Measurements from ENCODE around the gene CCDC33.
"Not testable (repeated sequence)": the region's sequence is repeated elsewhere in the genome, so short reads cannot be mapped to it uniquely, and the experiment has no call there.

Gene CCDC33

DNA sequence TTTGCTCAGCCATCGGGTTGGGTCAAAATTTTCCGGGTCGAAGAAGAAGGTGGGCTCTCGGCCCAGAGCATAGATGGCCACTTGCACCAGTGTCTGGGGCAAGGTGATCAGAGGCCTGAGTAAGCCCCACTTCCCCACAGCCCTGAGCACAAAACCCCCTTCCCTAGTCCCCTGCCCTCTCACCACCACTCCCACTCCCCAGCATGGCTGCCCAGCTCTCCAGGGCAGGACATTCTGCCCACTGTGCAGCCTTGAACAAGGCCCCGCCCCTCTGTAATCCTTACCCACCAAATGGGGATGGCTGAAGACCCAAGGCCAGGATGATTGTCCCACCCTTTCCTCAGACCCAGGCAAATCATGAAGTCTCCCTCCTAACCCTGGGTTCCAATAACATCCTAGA lies 102.5 kb downstream of the CCDC33 start:
- DNase-seq = no peak

GRCh38 chr15:74339371-74339770 lies 103.2 kb downstream of the CCDC33 start:
- no peak for DNase-seq

GRCh38 chr15:74340150-74340549 lies 104.0 kb downstream of the CCDC33 start:
- no peak for DNase-seq

DNA sequence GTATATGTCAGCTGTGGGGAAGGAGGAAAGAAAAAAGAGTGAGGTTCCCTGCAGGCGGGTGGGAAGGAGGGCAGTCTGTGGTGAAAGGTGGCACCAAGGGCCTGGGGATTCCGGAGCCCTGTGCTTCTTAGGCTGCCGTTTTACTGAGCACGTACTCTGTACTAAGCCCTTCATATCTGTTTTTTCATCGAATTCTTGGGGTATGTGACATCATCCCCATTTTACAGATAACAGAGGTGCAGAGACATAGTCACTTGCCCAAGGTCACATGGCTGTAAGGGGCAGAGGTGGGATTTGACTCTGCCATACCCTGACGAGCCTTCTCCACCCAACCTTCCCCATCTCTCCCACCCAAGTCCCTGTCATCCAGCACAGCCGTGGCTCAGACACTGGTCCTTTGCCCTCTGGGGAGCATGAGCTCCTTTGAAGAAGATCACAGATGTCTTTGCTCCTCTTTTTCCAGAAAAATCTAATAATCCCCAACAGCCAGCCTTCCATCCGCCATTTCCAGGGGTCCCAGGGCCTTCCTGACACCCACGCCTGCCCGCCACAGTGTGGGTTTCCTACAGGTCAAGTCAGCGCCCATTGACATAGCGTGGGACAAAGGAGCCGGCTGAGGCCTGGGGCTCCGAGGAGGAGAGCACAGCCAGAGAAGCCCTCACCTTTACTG lies 107.1 kb downstream of the CCDC33 start:
- DNase-seq = no peak

DNA sequence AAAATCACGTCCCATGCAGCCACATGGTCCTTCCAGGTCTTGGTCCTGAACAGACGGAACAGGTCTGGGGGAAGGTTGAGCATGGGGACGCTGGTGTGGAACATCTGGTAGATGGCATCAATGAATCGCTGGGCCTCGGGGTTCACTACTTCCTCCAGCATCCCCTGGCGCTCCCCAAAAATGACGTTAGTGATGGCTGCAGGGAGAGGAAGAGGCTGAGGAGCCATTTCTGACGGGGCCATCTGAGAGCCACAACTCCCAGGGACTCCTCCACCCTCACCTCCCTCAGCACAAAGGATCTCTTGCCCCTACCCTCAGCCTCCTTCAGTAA lies 107.6 kb downstream of the CCDC33 start:
- DNase-seq = no peak

DNA sequence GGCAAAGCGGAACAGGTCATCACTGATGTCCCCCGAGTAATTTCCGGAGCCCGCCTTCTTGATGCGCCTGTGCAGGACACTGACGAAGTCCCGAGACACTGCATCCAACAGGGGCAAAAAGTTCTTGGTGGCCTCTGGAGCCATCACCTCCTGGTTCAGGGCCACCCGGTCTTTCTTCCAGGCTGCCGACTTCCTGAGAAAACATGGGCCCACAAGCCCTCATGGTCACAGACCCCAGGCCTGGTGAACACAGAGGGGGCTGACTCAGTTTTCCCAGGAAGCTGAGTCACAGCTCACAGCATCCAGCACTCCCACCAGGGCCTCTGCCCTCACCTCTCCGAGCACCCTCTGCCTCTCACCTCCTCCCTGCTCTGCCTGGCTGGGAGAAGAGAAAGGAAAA lies 108.9 kb downstream of the CCDC33 start:
- no peak for DNase-seq

GRCh38 chr15:74347757-74348250 lies 111.7 kb downstream of the CCDC33 start:
- no peak for DNase-seq

- no peak for DNase-seq
Observed at GRCh38 chr15:74349241-74349778, 113.2 kb downstream of the CCDC33 start.

DNA sequence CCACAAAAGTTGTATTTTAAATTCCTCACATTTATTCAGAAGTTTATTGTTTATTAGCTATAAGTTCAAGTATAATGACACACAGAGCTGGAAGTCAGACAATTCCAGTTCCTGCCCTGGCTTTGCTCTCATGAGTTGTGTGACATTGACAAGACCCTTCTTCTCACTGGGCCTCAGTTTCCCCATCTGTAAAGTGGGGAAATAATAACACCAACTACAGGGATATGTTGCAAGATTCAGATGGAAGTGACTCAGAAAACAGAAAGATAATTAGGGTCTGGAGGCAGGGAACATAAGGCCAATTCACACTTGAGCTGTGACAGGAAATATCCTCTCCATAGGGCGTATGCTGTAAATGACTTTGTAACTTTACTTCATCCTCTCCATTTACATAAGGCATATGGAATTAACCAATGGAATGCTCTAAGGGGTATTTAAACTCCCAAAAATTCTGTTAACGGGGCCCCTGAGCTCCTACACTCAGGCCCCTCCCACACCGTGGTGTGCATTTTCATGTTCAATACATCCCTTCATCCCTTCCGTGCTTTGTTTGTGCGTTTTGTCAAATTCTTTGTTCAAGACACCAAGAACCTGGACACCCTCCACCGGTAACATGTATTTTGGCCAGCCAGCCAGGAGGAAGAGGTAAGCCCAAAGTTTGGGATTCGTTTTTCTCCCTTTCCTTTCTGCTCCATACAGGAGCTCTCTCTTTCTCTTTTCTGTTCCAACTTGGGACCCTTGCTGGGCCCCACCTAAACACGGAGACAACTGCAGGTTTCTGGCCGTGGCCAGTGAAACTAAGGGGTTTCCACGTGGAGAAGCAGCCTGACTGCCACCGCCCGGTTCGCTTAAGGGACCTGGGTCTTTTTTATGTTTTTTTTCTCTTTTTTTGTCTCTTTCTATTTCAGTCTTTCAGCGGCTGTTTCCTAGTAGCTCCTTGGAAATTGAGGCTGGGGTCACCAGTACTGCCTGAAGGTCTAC lies 114.5 kb downstream of the CCDC33 start:
- no peak for DNase-seq

DNA sequence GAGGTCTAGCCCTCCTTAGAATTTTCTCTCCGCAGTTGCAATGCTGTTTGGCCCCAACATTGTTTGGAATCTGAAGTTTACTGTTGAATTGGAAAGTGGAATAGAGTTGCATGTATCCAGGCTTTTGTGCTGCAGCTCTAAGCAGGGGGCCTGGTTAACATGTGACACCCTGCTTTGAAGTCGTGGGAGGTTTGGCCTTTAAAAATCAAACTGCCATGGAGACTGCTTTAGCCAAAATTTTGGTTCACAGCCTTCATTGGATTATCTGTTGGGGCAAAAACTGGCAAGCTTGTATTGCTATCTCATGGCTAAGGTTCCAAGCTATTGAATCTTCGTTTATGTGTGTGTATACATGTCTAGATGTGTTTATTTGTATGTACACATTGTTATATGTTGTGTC lies 115.5 kb downstream of the CCDC33 start:
- DNase-seq = no peak

DNA sequence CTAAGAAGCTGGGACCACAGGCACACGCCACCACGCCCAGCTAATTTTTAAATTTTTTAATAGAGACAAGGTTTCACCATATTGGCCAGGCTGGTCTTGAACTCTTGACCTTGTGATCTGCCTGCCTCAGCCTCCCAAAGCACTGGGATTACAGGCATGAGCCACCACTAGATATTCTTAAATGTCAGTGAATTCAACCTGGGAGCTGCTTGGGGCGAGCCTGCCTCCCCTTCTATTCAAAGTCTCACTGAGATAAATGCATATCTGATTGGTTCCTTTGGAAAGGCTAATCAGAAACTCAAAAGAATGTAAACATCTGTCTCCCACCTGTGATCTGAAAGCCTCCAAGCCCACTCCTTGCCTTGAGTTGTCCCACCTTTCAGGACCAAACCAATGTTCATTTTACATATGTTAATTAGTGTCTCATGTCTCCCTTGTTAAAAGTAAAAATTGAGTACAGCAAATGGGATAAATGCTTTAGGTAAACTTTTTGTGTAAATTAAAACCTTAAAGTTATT lies 116.3 kb downstream of the CCDC33 start:
- DNase-seq = no peak

- DNase-seq = not testable (repeated sequence)
Observed at GRCh38 chr15:74353992-74354391, 117.9 kb downstream of the CCDC33 start.

DNA sequence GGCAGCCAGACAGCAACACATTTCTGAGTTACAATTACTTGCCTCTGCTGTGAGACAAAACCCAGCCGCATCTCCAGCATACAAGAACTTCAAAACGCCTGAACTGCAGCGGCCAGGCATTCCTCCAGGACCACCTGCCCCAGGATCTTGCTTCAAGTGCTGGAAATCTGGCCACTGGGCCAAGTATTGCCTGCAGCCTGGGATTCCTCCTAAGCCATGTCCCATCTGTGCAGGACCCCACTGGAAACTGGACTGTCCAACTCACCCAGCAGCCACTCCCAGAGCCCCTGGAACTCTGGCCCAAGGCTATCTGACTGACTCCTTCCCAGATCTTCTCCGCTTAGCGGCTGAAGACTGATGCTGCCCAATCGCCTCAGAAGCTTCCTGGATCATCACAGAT lies 119.9 kb downstream of the CCDC33 start:
- DNase-seq = not testable (repeated sequence)

DNA sequence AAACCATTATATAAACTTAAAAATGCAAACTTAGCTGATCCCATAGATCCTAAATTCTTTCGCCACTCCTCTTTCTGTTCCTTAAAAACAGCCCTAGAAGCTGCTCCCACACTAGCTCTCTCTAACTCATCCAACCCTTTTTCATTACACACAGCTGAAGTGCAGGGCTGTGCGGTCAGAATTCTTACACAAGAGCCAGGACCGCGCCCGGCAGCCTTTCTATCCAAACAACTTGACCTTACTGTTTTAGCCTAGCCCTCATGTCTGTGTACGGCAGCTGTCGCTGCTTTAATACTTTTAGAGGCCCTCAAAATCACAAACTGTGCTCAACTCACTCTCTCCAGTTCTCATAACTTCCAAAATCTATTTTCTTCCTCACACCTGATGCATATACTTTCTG lies 121.4 kb downstream of the CCDC33 start:
- not testable (repeated sequence) for DNase-seq

- not testable (repeated sequence) for DNase-seq
Observed at GRCh38 chr15:74359376-74359775, 123.2 kb downstream of the CCDC33 start.

DNA sequence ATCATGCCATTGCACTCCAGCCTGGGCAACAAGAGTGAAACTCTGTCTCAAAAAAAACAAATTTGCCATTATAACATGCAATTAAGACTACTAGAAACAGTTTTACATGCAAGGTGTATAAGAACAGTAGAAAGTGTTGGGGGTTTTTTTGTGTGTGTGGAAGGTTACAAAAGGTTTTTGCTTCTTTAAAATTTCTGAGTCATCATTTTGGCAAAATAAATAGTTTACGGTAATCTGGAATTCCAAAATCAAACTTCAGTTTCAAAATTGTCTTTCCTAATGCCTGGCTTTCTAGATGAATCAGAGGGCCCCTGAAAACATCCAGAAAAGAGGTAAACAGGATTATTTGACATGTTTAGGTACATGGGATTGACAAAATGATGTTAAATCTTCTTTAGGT lies 124.7 kb downstream of the CCDC33 start:
- not testable (repeated sequence) for DNase-seq

- no peak for DNase-seq
Observed at GRCh38 chr15:74362482-74362881, 126.4 kb downstream of the CCDC33 start.

GRCh38 chr15:74364936-74365597 lies 128.9 kb downstream of the CCDC33 start:
- no peak for DNase-seq

- DNase-seq = peak; percentile 87
Observed at GRCh38 chr15:74365598-74366445, 129.7 kb downstream of the CCDC33 start.

DNA sequence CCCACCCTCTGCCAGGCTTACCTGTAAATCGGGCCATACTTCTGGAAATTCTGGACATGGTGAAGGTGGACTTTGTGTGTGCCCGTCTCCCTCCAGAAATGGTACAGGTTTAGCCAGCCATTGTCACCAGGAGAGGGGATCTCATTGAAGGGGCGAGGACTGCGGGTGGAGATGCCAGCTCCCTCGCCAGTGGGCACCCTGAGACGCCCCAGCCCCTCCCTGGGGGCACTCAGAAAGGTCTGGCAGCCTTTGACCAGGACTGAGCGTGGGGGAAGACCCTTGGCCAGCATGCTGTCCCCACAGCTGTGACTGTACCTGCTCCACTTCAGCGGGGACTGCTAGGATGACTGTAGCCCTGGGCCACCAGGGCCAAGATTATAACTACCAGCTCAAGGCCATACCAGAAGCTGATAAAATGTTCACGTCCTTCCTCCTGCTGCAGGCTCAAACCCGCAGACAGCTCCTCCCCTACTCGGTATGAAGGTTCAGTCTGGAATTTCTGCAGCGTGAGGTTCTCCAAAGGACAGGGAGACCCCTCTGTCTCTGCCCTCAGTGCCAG lies 131.2 kb downstream of the CCDC33 start, which contains the start of gene CYP11A1:
Gene CYP11A1 (minus strand): TSS at position 351 of the 559 bp plus-strand sequence. CDS start 61 bp downstream, at position 290.
- no peak for DNase-seq

- no peak for DNase-seq
Observed at GRCh38 chr15:74368121-74368520, 132.0 kb downstream of the CCDC33 start.
